Measurements from ENCODE around the gene MAPK10.

MAPK10 gene

DNA sequence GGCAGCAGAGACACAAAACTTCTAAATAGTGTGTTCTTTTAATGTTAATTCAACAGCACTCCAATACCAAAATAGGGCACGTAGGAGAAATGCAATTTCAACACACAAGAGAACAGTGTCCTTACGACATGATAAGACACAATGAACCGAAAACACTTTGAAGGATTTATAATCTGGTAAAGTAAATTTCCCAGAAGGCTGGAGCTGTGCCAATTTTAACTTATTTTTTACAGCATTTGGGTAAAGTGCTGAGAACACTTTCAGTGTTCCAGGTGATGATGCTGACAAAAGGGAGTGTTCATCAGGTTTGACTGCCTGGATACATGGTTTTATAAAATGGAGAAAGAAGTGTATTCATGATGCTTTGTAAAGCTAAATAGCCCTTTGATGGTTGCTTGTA lies 76.5 kb downstream of the MAPK10 start:
- POLR2A ChIA-PET = no interaction called here
- Histone ChIP-seq H3K4me1 (ENCODE audit: control insufficient read depth, insufficient read depth, low read length) (no peaks in the 10 kb centered on the region), H3K4me3 (ENCODE audit: low read depth, low read length) (no peak overlapping the region), H3K27ac (ENCODE audit: extremely low read depth, low read depth, low read length) (no peak overlapping the region), H3K36me3 (ENCODE audit: control insufficient read depth in 2 of 2, insufficient read depth in 1 of 2, low read length in 2 of 2) (no peaks in the 10 kb centered on the region), H3K9me3 (ENCODE audit: control insufficient read depth, insufficient read depth, low read depth, low read length) (no peaks in the 10 kb centered on the region)
- CTCF ChIA-PET = no interaction called here
- TF ChIP-seq ZNF626 (tag by site-specific recombination; IDR thresholded peaks at IDR 0.05) (no peak), ZBTB49 (tag by site-specific recombination; IDR thresholded peaks at IDR 0.05; ENCODE audit: low read depth) (no peak), YY1 (tag by site-specific recombination; IDR thresholded peaks at IDR 0.05) (no peak), ZNF157 (tag by site-specific recombination; IDR thresholded peaks at IDR 0.05) (no peak), IKZF3 (tag by site-specific recombination; IDR thresholded peaks at IDR 0.05) (no peak), KLF9 (tag by site-specific recombination; IDR thresholded peaks at IDR 0.05; ENCODE audit: low read depth) (no peak)
- TF ChIP-seq, protein P1, sequence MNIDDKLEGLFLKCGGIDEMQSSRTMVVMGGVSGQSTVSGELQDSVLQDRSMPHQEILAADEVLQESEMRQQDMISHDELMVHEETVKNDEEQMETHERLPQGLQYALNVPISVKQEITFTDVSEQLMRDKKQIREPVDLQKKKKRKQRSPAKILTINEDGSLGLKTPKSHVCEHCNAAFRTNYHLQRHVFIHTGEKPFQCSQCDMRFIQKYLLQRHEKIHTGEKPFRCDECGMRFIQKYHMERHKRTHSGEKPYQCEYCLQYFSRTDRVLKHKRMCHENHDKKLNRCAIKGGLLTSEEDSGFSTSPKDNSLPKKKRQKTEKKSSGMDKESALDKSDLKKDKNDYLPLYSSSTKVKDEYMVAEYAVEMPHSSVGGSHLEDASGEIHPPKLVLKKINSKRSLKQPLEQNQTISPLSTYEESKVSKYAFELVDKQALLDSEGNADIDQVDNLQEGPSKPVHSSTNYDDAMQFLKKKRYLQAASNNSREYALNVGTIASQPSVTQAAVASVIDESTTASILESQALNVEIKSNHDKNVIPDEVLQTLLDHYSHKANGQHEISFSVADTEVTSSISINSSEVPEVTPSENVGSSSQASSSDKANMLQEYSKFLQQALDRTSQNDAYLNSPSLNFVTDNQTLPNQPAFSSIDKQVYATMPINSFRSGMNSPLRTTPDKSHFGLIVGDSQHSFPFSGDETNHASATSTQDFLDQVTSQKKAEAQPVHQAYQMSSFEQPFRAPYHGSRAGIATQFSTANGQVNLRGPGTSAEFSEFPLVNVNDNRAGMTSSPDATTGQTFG (tag by site-specific recombination; IDR thresholded peaks at IDR 0.05; ENCODE audit: borderline replicate concordance) = no peak

DNA sequence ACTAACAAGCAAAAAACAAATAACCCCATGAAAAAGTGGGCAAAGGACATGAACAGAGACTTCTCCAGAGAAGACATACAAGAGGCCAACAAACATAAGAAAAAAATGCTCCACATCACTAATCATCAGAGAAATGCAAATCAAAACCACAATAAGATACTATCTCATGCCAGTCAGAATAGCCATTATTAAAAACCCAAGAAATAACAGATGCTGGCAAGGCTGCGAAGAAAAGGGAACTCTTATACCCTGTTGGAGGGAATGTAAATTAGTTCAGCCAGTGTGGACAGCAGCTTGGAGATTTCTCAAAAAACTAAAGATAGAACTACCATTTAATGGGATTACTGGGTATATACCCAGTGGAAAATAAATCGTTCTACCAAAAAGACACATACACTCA lies 79.6 kb downstream of the MAPK10 start:
- ChIA-PET POLR2A (no interaction called here), CTCF (no interaction called here)
- Histone ChIP-seq H3K36me3 (ENCODE audit: control insufficient read depth in 2 of 2, insufficient read depth in 1 of 2, low read length in 2 of 2) (no peaks in the 10 kb centered on the region), H3K27ac (ENCODE audit: extremely low read depth, low read depth, low read length) (no peak overlapping the region), H3K4me1 (ENCODE audit: control insufficient read depth, insufficient read depth, low read length) (no peaks in the 10 kb centered on the region), H3K4me3 (ENCODE audit: low read depth, low read length) (no peak overlapping the region), H3K9me3 (ENCODE audit: control insufficient read depth, insufficient read depth, low read depth, low read length) (no peaks in the 10 kb centered on the region)
- TF ChIP-seq ZNF48 (tag by site-specific recombination; IDR thresholded peaks at IDR 0.05) = no peak
- no peak for TF ChIP-seq ZNF530 (tag by site-specific recombination; IDR thresholded peaks at IDR 0.05; ENCODE audit: low read depth)
- no peak for TF ChIP-seq ZNF555 (tag by site-specific recombination; conservative IDR thresholded peaks at IDR 0.05)
- TF ChIP-seq, protein P2, sequence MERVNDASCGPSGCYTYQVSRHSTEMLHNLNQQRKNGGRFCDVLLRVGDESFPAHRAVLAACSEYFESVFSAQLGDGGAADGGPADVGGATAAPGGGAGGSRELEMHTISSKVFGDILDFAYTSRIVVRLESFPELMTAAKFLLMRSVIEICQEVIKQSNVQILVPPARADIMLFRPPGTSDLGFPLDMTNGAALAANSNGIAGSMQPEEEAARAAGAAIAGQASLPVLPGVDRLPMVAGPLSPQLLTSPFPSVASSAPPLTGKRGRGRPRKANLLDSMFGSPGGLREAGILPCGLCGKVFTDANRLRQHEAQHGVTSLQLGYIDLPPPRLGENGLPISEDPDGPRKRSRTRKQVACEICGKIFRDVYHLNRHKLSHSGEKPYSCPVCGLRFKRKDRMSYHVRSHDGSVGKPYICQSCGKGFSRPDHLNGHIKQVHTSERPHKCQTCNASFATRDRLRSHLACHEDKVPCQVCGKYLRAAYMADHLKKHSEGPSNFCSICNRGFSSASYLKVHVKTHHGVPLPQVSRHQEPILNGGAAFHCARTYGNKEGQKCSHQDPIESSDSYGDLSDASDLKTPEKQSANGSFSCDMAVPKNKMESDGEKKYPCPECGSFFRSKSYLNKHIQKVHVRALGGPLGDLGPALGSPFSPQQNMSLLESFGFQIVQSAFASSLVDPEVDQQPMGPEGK (tag by site-specific recombination; IDR thresholded peaks at IDR 0.05) = no peak
- no peak for TF ChIP-seq HOXC10 (CRISPR knock-in tag; IDR thresholded peaks at IDR 0.05)
- TF ChIP-seq ZFP3 (tag by site-specific recombination; IDR thresholded peaks at IDR 0.05; ENCODE audit: low read depth) = no peak
- TF ChIP-seq ZNF776 (tag by site-specific recombination; IDR thresholded peaks at IDR 0.05; ENCODE audit: borderline replicate concordance) = no peak
- no peak for TF ChIP-seq OSR2 (tag by site-specific recombination; IDR thresholded peaks at IDR 0.05)
- TF ChIP-seq ZNF623 (tag by site-specific recombination; IDR thresholded peaks at IDR 0.05) = no peak
- TF ChIP-seq ZNF37A (tag by site-specific recombination; IDR thresholded peaks at IDR 0.05) = no peak
- TF ChIP-seq WT1 (tag by site-specific recombination; IDR thresholded peaks at IDR 0.05) = no peak
- no peak for TF ChIP-seq ZNF169 (tag by site-specific recombination; IDR thresholded peaks at IDR 0.05)
- no peak for TF ChIP-seq GLI4 (tag by site-specific recombination; IDR thresholded peaks at IDR 0.05)
- no peak for TF ChIP-seq HOXA7 (CRISPR knock-in tag; IDR thresholded peaks at IDR 0.05; ENCODE audit: borderline replicate concordance)

Measured in HEK293 (cell line).